Thyroid gland (tissue), 4 donors: Measurements from ENCODE around the gene SLC6A6. TPM values are rescaled to one million over a fixed set of nuclear protein-coding genes. Genes with fewer than 3 reads are reported as not detected.

Source experiments
- DNase-seq, 2 donors: peaks; one replicate each; pipeline ENCODE4 v3.0.0-alpha.2; 2019
- H3K27ac ChIP-seq, 3 donors: fragments of 200-600 bp; sonication (generic); 1 replicate in 2 of 3; 2 replicates in 1 of 3; pipeline ENCODE4 v1.5.1; 2016 to 2019; ENCODE audit warnings: mild to moderate bottlenecking in 1 of 3, moderate library complexity in 1 of 3
- H3K27me3 ChIP-seq: fragments of 200-600 bp; sonication (generic); one replicate; pipeline ENCODE4 v1.5.1; 2019
- H3K36me3 ChIP-seq, 2 donors: fragments of 200-600 bp; sonication (generic); one replicate each; pipeline ENCODE4 v1.5.1; 2016 to 2019
- H3K4me1 ChIP-seq, 2 donors: fragments of 200-600 bp; sonication (generic); one replicate each; pipeline ENCODE4 v1.5.1; 2017 to 2019
- H3K4me3 ChIP-seq, 3 donors: fragments of 200-600 bp; sonication (generic); replicated peaks in 1 of 3; 1 replicate in 2 of 3; 2 replicates in 1 of 3; pipeline ENCODE4 v1.5.1; 2016; ENCODE audit warnings: mild to moderate bottlenecking in 1 of 3
- H3K9me3 ChIP-seq: fragments of 200-600 bp; sonication (generic); one replicate; pipeline ENCODE4 v1.5.1; 2017
- POLR2A ChIP-seq, 2 donors: fragments of 450-650 bp; IDR thresholded peaks; one replicate each; pipeline ENCODE4 v1.6.1; 2017; ENCODE audit warnings: antibody characterized with exemption in 2 of 2, mild to moderate bottlenecking in 2 of 2, moderate library complexity in 1 of 2
- WGBS, 2 donors: methylation state at CpG; one replicate each; pipeline ENCODE4 v1.1.5; 2017; 5-methylcytosine and 5-hydroxymethylcytosine counted together
- intact Hi-C: fragments of 100-400 bp; cut with DNase I; formaldehyde crosslinking; loops from one replicate; pipeline ENCODE4 v1.15.1; 2023
- total RNA-seq, 4 donors: library from RNA; depleted of rRNA; stranded (reverse); fragments of >200 nt; gene quantifications; one replicate each; pipeline ENCODE4 v1.2.3, GENCODE V29; 2016
- TF ChIP-seq, protein P1 (sequence below), 6 experiments: fragments of 200-600 bp in 3 of 6; fragments of 450-650 bp in 3 of 6; sonication (generic) in 3 of 6; IDR thresholded peaks; one replicate each; pipeline ENCODE4 v1.5.1; 2016 to 2019; ENCODE audit warnings: antibody characterized with exemption in 6 of 6, mild to moderate bottlenecking in 2 of 6, inconsistent platforms in 1 of 6, moderate library complexity in 1 of 6

SLC6A6 gene
- total RNA-seq, 4 donors from 2014 or later, result 42.7 to 98.0 (median 72.5) TPM

DNA sequence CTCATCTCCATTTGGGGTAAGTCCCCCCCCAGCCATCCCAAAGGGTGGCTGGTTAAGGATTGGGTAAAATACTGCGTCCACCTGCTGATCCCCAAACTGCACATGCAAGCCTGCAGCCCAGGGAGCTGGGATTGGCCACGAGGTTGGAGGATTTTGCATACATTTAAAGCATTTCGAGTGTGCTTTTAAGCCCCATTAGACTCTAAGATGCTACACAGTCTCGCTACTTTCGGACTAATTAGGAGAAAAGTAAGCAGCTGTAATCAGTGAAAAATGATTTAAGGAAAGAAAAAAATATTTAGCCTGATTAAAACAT is 23.9 kb downstream of the SLC6A6 start:
- 89 to 93% methylated on average over 5 of the region's 5 CpGs for WGBS, 2 donors
- Histone ChIP-seq H3K36me3 (no peaks in the 10 kb centered on the region), H3K9me3 (no peaks in the 10 kb centered on the region), H3K27me3 (no peaks in the 10 kb centered on the region), H3K4me3 (no peak overlapping the region), H3K4me1 (peaks cover 23 to 52% of the 10 kb centered on the region in 2 donors), H3K27ac (no peak overlapping the region)
- intact Hi-C loops, result no loop called here
- no peak for DNase-seq
- no peak for TF ChIP-seq POLR2A (IDR thresholded peaks at IDR 0.05)
- TF ChIP-seq, protein P1, sequence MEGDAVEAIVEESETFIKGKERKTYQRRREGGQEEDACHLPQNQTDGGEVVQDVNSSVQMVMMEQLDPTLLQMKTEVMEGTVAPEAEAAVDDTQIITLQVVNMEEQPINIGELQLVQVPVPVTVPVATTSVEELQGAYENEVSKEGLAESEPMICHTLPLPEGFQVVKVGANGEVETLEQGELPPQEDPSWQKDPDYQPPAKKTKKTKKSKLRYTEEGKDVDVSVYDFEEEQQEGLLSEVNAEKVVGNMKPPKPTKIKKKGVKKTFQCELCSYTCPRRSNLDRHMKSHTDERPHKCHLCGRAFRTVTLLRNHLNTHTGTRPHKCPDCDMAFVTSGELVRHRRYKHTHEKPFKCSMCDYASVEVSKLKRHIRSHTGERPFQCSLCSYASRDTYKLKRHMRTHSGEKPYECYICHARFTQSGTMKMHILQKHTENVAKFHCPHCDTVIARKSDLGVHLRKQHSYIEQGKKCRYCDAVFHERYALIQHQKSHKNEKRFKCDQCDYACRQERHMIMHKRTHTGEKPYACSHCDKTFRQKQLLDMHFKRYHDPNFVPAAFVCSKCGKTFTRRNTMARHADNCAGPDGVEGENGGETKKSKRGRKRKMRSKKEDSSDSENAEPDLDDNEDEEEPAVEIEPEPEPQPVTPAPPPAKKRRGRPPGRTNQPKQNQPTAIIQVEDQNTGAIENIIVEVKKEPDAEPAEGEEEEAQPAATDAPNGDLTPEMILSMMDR (IDR thresholded peaks at IDR 0.05), result no peak

DNA sequence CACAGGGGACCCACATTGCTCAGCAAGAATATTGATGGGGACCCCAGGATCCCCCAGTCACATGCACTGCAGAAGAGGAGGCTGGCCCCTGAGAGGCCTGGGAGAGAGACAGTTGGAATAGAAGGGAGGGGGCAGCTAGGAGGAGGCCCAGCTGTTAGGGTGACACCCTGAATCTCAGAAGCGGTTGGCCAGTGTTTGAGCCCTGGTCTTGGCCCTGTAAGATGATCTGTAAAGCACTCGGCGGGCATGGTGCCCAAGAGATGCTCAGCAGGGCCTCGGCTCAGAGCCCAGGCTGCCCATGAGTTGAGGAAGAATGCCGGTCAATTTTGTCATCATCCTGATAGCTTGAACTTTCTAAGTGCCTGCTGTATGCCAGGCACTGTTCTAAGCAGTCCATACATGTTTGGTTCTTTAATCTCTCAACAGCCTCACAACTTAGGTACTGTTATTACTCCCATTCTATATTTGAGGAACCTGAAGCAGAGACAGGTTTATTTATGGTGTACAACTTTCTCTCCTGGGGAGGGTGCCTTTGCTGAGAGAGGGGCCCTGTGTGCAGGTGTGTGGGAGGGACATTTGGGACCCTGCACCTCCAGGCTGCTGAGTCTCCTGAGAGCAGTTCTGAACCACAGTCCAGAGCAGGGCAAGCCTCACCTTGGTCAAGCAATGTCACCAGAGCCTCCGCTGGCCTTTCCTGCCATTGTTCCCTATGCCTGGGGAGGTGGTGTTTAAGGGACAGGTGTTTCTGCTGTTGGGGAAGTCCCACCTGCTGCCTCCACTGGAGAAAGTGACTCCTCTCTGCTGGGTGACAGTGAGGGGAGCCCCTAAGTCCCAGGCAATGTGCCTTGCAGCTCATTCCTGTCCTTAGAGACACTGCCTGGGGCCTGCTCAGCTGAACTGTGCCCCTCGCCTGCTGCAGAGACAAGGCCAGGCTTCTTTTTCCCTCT is 26.0 kb downstream of the SLC6A6 start:
- DNase-seq, result peak; percentile 67 to 80
- intact Hi-C loops, result no loop called here
- Histone ChIP-seq H3K4me1 (peaks cover 39 to 63% of the 10 kb centered on the region in 2 donors), H3K27me3 (no peaks in the 10 kb centered on the region), H3K4me3 (no peak overlapping the region), H3K36me3 (no peaks in the 10 kb centered on the region), H3K9me3 (no peaks in the 10 kb centered on the region), H3K27ac (peak overlapping the region in 1 of 3 donors; percentile 22)
- 58 to 70% methylated on average over 7 of the region's 7 CpGs for WGBS, 2 donors
- no peak for TF ChIP-seq POLR2A (IDR thresholded peaks at IDR 0.05)
- TF ChIP-seq, protein P1 (IDR thresholded peaks at IDR 0.05), result no peak

DNA sequence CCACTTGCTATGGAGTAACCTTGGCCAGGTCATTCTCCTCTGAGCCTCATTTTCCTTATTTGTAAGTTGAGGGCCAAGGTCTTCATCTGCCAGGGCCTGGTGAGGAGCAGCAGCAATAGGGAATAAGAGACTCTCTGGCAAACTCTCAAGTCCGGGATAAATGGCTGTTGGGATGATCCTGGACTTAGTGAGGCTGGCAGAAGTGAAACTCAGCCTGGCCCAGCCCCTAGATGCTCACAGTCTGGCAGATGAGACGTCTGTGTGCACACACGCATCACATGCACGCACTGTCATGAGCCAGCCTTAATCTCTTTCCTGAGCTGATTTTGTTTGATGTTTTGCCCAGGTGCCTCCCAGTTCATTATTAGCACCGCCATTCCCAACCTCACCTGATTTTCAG is 26.8 kb downstream of the SLC6A6 start:
- no peaks in the 10 kb centered on the region for H3K9me3 ChIP-seq
- H3K27ac ChIP-seq, result no peak overlapping the region
- no peak overlapping the region for H3K4me3 ChIP-seq
- 84 to 98% methylated on average over 5 of the region's 5 CpGs for WGBS, 2 donors
- H3K4me1 ChIP-seq, result peaks cover 39 to 63% of the 10 kb centered on the region in 2 donors
- no peaks in the 10 kb centered on the region for H3K36me3 ChIP-seq
- no peaks in the 10 kb centered on the region for H3K27me3 ChIP-seq
- TF ChIP-seq POLR2A (IDR thresholded peaks at IDR 0.05), result no peak
- TF ChIP-seq, protein P1 (IDR thresholded peaks at IDR 0.05), result no peak
- no peak for DNase-seq
- intact Hi-C loops, result no loop called here

DNA sequence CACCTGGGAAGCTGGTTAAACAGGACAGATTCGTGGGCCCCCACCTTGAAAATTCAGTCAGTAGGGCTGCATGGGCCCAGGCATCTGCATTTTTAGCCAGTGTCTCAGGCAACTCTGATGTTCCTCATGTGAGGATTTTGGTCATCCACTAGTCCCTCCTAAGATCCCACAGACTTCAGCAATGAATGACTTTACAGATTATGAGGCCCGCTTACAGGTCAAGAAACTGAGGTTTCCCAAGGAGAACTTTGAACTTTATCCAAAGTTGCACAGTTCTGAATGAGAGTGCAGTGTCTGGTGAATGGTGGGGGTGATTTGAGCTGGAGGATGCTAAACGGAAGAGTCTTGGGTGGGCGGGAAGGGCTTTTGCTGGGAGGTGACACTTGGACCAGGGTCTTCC is 27.2 kb downstream of the SLC6A6 start:
- intact Hi-C loops, result no loop called here
- Histone ChIP-seq H3K27me3 (no peaks in the 10 kb centered on the region), H3K4me1 (peaks cover 39 to 63% of the 10 kb centered on the region in 2 donors), H3K36me3 (no peaks in the 10 kb centered on the region), H3K27ac (no peak overlapping the region), H3K4me3 (no peak overlapping the region), H3K9me3 (no peaks in the 10 kb centered on the region)
- TF ChIP-seq POLR2A (IDR thresholded peaks at IDR 0.05), result no peak
- TF ChIP-seq, protein P1 (IDR thresholded peaks at IDR 0.05), result no peak
- no peak for DNase-seq
- WGBS, 2 donors, result 98 to 99% methylated on average over 4 of the region's 4 CpGs

DNA sequence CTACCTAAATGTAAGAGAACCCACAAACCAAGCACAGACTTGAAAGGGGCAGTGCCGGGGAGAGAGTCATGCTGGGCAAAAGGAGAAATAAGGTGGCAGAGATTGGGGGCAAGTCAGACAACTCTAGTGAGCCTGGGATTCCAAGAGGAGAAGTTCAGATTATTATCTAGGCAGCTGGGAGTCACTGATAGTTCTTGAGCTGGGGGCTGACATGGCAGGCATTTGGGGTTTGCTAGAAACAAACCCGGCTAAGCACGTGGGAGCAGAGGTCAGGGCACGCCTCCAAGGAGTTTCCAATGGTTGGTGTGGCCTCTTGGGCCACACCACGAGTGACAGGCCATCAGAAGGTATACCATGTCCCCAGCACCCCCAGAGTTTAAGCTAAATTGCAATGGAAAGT is 27.6 kb downstream of the SLC6A6 start:
- H3K4me1 ChIP-seq, result peaks cover 39 to 63% of the 10 kb centered on the region in 2 donors
- no peak for DNase-seq
- H3K27ac ChIP-seq, result no peak overlapping the region
- TF ChIP-seq POLR2A (IDR thresholded peaks at IDR 0.05), result no peak
- TF ChIP-seq, protein P1 (IDR thresholded peaks at IDR 0.05), result no peak
- H3K9me3 ChIP-seq, result no peaks in the 10 kb centered on the region
- WGBS, 2 donors, result 75 to 85% methylated on average over 5 of the region's 5 CpGs
- H3K36me3 ChIP-seq, result no peaks in the 10 kb centered on the region
- intact Hi-C loops, result no loop called here
- no peak overlapping the region for H3K4me3 ChIP-seq
- no peaks in the 10 kb centered on the region for H3K27me3 ChIP-seq
